ENCODE results near the gene RXRA.

- TF ChIP-seq, protein P1, sequence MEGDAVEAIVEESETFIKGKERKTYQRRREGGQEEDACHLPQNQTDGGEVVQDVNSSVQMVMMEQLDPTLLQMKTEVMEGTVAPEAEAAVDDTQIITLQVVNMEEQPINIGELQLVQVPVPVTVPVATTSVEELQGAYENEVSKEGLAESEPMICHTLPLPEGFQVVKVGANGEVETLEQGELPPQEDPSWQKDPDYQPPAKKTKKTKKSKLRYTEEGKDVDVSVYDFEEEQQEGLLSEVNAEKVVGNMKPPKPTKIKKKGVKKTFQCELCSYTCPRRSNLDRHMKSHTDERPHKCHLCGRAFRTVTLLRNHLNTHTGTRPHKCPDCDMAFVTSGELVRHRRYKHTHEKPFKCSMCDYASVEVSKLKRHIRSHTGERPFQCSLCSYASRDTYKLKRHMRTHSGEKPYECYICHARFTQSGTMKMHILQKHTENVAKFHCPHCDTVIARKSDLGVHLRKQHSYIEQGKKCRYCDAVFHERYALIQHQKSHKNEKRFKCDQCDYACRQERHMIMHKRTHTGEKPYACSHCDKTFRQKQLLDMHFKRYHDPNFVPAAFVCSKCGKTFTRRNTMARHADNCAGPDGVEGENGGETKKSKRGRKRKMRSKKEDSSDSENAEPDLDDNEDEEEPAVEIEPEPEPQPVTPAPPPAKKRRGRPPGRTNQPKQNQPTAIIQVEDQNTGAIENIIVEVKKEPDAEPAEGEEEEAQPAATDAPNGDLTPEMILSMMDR (IDR thresholded peaks at IDR 0.05): no peak
- TF ChIP-seq POLR2A (IDR thresholded peaks at IDR 0.05): no peak
These were observed 62.1 kb downstream of the RXRA start for GRCh38 chr9:134388289-134388808.

All from thyroid gland (tissue), 4 donors.